Activated CD8-positive, alpha-beta memory T cell treated with anti-CD3 and anti-CD28 coated beads, Interleukin-2, amount 50 U/mL, for 1 hour (primary cell): Measurements from ENCODE around the gene CBX1.

Experiments used
- DNase-seq: peaks from one replicate; pipeline ENCODE4 v3.0.0-alpha.2; 2020; ENCODE audit errors: extremely low read depth

Gene CBX1

GRCh38 chr17:48101012-48101720 is at the start of gene CBX1:
CBX1 (minus strand) TSS chr17:48101478; CDS start chr17:48077004, 24,474 bp downstream.
- peak; percentile 70 for DNase-seq

DNA sequence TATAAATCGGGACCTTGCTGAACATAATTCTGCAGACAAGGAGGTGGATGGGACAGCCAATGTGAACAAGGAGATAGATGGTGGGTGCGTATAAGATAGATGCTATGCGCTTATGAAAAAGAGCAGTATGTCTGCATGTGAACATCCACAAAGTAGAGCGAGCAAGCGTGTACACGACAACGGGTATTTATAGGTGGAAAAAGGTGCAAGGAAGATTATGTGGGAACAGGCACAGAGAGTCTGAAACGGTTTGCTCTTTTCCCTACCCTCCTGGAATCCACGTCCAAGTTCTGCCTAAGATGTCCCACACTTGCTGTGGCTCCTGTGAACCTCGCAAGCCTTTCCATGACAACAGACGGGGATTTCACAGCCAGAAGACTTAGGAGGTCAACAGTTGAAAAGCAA is 49.3 kb upstream of the CBX1 start:
- no peak for DNase-seq

DNA sequence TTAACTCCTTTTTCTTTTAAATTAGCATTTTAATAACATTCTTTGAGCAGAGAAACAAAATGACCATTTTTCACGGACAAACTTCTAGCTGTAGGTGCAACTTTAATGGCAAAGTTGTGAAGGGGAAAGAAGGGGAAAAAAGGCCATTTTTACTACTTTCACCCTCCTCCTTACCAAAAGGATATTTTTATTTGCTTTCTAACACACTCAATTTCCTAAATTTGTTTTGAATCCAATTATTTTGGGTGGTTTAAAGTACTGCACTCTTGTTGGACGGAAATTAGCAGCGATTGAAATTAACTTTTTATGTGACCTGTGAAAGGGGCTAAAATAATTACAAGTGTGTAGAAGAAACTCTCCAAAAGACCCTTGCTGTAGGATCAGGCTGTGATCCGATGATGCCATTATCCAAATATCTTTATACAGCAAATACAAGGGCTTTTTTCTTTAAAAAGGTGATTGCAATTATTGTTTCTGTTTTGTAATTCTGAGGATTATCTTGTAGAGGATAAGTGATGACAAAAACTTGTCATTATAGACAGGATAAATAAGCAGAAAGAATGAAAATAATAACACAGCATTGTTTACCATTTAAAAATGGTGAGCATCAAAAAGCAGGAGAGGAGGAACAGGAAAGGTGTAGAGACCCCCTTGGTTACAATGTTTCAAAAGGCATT is 48.6 kb upstream of the CBX1 start:
- DNase-seq, result no peak

DNA sequence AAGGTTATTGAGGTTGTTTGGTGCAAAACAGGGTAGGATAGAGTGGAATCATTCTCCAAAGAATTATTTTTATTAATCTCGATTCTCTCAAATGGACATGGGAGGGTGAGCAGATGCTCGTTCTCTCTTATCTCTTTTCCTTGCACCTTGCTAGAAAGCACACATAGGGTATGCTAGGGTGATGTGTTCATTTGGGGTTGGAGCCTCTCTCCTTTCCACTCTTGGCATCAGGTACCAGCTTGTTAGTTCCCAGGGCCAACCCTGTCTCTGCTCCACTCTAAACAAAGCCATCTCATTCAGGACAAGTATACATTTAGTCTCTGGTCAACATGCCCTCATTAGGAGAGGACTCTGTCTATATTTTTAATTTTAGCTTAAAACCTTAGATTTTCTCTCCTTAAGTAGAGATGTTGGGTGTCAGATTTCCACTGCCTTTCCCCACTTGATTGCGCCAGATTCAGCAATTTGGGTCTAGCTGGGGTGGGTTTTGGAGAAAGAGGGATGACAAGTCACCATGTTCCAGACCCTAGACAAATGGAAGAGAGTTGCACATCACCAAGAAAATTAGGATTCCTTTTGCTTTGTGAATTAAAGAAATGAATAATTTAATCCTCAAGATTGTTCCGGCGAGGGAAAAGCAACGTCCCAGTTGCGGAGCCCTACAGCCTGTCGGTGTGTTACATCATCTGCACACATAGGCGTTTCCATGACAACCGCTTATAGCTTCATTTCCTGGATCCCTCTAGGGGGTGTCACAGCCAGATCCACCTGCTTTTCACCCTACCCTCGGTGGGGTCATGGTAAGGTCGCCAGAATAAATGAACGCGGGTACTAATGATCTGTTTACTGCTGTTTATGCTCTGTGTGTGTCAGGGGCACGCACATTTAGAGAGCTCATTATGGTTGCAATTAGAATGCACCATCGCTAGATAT is 47.8 kb upstream of the CBX1 start:
- no peak for DNase-seq

- no peak for DNase-seq
Observed at GRCh38 chr17:48148029-48148770, 46.9 kb upstream of the CBX1 start.

DNA sequence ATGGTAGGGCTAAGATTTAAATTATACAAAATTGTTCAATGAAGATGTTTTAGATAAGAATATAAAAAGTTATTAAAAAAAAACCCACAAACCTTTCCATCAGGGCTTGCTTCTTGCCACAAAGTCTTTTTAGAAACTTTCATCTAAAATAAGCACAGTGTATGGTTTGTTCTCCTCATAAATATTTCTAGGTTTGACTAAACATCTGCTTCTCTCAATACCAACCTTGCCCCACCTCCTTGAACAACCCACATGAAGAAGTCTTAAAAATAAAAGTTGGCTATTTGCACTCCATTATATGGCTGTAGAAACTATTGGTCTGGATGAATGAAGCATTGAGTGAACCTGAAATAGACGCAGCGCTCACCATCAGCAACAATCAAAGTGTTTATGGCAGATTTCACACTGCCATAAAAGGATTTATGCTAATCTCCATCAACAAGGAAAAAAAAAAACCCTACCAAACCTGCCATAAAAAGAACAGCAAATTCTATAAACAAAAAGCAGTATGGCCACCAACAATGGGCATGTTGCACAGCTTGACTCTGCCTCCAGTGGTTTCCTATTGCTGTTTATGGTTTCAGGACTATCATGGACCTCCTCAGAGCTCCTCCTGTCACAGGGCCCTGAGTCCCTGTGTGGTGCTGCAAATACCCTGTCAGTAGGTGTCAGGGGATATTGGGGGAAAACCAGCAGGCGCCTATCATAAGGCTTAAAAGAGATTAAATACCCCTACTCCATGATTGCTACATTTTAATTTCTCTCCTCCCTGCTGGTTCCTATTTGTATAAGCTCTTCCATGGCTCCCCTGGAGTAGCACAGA is 43.9 kb upstream of the CBX1 start:
- no peak for DNase-seq

DNA sequence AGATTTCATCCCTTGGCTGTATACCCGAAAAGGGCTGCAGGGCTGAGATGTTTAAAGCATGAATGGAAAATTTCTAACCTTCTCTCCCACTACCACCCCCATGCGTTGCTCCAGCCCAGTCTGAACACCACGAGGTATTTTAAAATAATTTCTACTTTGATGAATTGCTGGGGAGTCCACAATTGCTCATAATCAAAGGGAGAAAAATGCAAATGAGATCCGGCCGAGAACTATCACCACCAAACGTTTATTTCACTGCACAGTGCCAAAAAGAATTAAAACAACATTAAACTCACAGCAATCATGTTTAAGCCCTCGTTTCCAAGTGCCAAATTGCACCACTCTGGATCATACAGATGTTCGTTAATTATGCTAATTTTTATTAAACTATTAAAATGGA is 43.0 kb upstream of the CBX1 start:
- DNase-seq, result no peak

DNA sequence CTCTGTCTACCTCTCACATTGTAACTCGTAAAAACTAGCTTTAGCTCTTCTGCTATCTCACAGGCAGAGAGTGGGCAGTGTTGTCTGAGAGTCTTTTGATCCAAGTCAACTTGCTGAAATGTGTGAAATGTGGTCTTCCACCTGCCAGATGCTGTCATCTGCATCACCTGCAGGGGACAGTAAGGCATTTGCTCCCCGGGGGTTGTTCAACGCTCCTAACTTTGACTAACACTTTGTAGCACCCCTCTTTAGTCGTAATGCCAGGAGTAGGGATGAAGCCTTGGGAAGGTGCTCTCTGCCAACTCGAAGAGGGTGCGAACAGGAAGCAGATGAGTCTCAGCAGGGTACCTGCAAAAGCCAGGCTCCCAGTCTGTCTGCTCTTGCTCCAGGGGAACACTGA is 42.4 kb upstream of the CBX1 start:
- DNase-seq, result no peak

DNA sequence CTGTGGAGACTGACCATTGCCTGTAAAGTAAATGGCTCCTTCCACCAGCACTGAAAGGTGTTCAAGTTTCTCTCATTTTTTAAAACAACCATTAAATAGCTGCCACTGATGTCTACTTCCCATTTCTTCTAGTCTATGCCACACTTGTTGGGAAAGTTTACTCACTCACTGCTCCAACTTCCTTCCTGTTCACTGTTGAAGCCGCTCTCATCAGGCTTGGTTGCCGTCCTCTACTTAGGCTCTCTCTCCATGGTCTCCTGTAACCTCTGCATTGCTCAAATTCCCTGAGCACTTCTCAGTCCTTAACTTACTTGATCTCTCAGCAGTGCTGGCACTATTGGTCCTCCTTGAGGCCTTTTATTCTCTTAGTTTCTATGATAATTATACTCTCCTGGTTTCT is 38.7 kb upstream of the CBX1 start:
- no peak for DNase-seq

GRCh38 chr17:48137656-48138055 is 36.4 kb upstream of the CBX1 start:
- no peak for DNase-seq

DNA sequence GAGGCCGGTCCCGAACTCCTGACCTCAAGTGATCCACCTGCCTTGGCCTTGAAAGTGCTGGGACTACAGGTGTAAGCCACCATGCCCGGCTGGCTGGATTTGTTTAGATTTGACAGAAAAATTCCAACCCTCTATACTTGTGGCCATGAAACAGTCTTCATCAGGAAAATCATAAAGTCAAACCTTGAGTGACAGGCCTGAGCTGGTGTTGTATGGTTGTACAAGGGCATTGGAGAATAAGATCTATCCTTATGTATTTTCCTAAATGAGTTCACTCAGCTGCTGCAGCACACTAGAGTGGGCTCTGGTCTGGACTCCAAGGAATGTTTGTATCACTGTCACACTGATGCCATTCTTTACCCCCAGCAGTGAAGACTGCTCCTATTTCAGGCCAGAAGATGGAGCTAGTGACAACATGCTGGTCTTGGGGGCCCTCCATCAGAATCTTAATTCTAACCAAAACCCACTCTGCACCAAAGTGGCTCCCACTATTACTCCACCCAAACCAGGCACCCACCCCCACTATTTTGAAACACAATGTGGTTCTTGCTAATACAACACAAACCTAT is 33.7 kb upstream of the CBX1 start:
- DNase-seq, result no peak

DNA sequence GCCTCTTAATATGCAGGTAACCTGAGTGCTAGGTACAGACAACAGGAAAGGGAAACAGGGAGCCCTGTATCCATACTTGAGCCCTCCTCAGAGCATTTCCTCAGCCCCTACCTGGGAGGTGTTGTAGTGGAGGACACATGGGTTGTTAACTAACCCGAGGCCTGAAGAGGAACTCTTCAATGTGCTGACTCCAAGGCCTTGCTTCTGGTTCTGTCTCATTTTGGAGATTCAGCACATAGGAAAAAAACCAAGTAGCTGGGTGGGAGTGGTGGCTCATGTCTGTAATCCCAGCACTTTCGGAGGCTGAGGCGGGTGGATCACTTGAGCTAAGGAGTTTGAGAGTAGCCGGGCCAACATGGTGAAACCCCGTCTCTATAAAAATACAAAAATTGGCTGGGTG is 31.1 kb upstream of the CBX1 start:
- DNase-seq, result no peak

GRCh38 chr17:48131216-48131824 is 30.0 kb upstream of the CBX1 start:
- DNase-seq, result peak; percentile 26

- no peak for DNase-seq
Observed at GRCh38 chr17:48129981-48130380, 28.7 kb upstream of the CBX1 start.

DNA sequence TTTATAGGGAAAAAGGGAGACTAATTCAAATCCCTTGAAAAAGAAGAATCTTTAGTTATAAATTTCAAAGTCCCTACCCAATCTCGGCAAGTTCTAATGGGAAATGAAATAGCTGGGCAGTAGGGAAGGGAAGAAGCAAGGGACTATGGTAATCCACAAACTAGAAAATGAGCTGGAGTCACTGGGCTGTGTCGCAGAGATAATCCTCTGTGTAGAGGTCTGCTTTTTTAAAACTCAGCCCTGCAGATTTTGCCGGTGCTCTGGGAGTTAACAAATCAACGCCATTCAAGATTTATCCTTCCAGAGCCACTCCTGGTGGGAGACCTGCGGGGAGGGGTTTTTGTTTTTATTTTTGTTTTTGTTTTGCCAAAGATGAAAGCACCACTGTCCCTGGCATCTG is 27.1 kb upstream of the CBX1 start:
- DNase-seq, result no peak

GRCh38 chr17:48127371-48128051 is 26.2 kb upstream of the CBX1 start:
- no peak for DNase-seq

DNA sequence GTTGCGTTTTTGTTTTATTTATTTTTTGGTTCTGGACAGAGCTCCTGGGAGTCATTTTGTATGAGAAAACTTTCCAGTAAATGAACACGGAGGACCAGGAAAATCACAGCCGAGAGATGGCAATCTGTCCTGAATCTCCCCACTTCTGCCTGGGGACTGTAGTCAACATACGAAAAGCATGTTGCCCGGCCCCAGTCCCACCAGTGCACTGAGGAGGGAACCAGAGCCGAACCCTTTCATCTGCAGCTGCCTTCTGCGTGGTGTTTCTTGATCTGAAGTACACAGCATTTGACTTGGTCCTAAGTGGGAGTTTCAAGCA is 25.2 kb upstream of the CBX1 start:
- DNase-seq, result no peak

GRCh38 chr17:48125829-48126531 is 24.7 kb upstream of the CBX1 start:
- no peak for DNase-seq

DNA sequence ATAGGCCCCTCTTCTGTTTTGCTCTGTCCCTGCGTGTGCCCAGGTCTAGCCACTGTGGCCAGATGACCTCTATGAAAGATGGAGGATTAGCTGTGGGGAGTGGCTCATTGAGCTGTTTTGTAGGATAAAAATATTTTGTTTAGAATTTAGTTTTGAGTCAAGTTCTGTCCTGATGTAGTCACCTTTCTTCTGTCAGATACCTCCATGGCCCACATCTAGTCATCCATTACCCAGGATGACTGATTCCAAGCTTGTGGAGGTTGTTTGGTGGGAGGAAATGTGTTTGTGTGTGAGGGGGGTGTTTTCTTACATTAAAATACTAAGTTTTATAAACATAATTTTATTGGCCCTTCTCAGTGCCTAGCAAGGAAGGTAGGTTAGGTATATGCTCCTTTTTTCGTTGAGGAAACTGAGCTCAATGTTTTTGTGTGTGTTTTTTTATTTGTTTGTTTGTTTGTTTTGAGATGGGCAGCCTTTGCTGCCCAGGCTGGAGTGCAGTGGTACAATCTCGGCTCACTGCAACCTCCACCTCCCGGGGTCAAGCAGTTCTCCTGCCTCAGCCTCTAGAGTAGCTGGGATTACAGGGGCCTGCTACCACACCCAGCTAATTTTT is 22.6 kb upstream of the CBX1 start:
- DNase-seq, result no peak
